DMS79 treated with DMSO at 0.1 percent for 48 hours (cell line): Measurements from ENCODE around the gene ZNF90.
"Not testable (repeated sequence)": the region's sequence is repeated elsewhere in the genome, so short reads cannot be mapped to it uniquely, and the experiment has no call there.

Experiments used
- DNase-seq: peaks from one replicate; lab custom pipeline; 2025; lab: John Stamatoyannopoulos, UW

ZNF90 gene

DNA sequence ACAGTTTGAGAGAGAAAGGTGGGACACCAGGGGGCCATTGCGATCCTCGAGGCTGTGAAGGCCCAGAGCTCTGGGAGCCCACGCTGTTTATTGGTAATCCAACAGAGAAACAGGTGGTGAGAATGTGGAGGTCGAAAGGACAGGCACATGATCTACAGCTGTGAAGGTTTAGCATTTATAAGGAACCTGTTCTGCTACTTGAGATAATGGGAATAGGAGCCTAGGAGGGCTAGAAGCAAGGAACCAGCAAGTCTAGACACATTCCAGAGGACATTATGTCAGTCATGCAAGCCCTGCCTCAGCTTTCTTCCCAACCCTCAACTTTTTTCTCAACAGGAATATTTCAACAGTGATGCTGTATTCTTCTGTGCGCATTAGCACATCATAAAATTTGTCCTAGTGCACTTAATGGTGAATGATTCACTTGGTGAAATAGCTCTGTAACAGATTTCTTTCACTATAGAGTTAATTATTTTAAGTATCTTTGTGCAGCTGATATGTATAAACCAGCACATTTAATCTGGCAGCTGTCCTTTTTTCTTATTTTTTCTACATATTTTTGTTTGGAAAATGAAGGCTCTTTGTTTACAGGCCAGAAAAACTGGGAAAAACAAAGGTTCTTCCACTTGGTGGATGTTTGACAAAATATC lies 25.4 kb downstream of the ZNF90 start:
- no peak for DNase-seq

- no peak for DNase-seq
These were observed 29.5 kb downstream of the ZNF90 start for GRCh38 chr19:20107301-20107700.

DNA sequence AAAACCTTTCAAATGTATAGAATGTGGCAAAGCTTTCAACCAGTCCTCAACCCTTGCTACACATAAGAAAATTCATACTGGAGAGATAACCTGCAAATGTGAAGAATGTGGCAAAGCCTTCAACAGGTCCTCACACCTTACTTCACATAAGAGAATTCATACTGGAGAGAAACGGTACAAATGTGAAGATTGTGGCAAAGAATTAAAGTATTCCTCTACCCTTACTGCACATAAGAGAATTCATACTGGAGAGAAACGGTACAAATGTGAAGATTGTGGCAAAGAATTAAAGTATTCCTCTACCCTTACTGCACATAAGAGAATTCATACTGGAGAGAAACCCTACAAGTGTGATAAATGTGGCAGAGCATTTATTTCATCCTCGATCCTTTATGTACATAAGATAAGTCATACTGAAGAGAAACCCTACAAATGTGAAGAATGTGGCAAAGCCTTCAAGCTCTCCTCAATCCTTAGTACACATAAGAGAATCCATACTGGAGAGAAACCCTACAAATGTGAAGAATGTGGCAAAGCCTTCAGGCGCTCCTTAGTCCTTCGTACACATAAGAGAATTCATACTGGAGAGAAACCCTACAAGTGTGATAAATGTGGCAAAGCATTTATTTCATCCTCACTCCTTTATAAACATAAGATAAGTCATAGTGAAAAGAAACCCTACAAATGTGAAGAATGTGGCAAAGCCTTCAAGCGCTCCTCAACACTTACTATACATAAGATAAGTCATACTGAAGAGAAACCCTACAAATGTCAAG lies 40.5 kb downstream of the ZNF90 start:
- not testable (repeated sequence) for DNase-seq

DNA sequence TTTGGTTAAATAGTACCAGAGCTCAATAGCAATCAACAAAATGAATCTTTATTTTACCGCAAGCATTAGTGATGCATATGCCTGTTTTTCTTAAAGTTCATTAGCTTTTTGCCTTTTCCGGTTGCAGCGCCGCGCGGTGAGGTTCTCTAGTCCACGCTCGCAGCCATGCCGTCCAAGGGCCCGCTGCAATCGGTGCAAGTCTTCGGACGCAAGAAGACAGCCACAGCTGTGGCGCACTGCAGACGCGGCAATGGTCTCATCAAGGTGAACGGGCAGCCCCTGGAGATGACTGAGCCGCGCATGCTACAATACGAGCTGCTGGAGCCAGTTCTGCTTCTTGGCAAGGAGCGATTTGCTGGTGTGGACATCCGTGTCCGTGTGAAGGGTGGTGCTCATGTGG lies 47.1 kb downstream of the ZNF90 start:
- DNase-seq: no peak

DNA sequence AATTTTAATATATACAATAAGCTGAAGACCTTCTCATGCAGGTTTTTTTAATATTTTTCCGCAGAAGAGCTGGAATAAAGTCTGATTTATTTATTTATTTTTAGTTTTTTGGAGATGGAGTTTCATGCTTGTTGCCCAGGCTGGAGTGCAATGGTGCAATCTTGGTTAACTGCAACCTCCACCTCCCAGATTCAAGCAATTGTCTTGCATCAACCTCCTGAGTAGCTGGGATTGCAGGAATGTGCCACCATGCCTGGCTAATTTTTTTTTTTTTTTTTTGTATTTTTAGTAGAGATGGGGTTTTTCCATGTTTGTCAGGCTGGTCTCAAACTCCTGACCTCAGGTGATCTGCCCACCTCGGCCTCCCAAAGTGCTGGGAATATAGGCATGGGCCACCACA lies 55.1 kb downstream of the ZNF90 start:
- not testable (repeated sequence) for DNase-seq

- not testable (repeated sequence) for DNase-seq
These were observed 59.9 kb downstream of the ZNF90 start for GRCh38 chr19:20137714-20138113.

GRCh38 chr19:20151617-20152145 lies 73.9 kb downstream of the ZNF90 start:
- no peak for DNase-seq

GRCh38 chr19:20152506-20152905 lies 74.7 kb downstream of the ZNF90 start:
- DNase-seq: not testable (repeated sequence)

GRCh38 chr19:20153281-20153680 lies 75.5 kb downstream of the ZNF90 start:
- no peak for DNase-seq

DNA sequence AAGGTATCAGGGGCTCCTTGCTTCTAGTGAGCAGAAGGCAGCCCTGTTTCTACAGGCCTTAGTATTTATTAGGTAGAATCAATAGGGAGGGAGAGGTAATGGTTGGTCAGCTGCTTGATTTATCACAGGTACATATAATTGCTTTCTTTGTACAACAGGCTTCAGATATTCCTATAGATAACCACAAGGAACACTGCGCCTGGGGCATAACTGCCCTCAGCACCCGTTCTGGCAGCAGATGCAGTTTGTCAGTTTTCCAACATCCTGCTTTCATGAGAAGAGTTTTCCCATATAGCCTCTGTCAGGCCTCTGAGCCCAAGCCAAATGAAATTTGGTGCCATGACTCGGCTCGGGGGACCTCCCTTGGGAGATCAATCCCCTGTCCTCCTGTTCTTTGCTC lies 76.8 kb downstream of the ZNF90 start:
- no peak for DNase-seq

DNA sequence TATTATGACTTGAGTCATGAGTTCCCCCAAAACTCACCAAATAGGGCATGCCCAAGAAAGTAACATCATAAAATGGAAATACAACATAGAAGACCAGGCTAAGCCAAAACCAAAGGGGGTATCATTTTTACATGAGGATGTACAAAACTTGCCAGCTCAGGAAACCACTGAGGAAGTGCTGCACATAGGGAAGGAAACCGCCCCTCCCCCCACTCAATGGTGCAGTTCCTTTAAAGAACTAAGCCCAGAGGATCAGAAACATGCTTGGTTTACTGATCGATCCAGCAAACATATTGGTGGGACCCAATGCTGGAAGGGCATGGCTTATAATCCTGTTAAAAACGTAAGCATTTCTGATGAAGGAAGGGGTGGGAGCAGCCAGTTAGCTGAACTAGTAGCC lies 85.0 kb downstream of the ZNF90 start:
- DNase-seq: no peak

GRCh38 chr19:20164456-20164855 lies 86.7 kb downstream of the ZNF90 start:
- no peak for DNase-seq

DNA sequence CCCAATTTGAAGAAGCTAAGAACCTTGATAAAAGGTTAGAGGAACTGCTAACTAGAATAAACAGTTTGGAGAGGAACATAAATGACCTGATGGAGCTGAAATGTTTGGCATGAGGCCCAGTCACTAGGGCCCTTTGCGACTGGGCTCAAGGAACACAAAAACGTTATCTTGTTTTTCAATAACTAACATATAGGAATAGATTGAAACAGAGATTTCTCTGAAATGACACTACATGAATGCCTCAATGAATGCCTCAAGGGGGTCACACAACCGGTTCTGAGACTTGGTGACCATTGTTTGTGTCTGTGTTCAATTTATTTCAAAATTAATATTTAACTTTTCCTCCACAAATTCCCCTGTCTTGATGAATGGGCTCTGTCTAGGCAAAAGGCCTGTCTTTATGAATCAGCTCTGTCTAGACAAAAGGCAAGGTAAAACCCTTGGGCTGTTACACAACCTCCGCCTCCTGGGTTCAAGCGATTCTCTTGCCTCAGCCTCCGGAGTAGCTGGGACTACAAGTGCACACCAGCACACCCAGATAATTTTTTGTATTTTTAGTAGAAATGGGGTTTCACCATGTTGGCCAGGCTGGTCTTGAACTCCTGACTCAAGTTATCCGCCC lies 88.3 kb downstream of the ZNF90 start:
- peak; percentile 54 for DNase-seq

DNA sequence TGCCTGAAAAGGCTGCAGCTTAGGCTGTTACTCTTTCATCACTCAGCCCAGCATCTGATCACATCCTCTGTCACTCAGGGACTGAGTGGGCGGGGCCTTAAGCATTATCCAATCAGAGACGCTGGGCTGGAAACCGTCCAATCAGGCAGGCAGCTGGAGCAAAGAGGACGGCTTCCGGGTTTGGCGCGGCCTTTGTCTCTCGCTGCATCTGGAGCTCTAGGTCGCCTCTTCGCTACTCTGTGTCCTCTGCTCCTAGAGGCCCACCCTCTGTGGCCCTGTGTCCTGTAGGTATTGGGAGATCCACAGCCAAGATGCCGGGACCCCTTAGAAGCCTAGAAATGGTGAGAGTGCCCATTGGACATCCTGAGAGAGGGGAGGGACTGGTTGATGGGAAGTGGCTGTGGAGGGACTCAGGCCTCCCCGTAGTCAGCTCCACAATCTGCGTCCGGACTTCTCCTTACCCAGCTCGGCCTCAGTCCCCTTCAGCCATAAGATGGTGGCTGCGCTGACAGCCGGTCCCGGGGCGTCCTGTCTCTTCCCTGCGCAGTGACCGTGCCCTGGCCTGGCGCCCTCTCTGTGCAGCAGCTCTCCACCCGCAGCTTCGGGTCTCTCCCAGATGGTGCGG lies 89.3 kb downstream of the ZNF90 start, which contains the start of gene ZNF486:
ZNF486 (plus strand) TSS at position 195 of the 625 bp plus-strand sequence; CDS start at position 312, 117 bp downstream.
- DNase-seq: no peak

DNA sequence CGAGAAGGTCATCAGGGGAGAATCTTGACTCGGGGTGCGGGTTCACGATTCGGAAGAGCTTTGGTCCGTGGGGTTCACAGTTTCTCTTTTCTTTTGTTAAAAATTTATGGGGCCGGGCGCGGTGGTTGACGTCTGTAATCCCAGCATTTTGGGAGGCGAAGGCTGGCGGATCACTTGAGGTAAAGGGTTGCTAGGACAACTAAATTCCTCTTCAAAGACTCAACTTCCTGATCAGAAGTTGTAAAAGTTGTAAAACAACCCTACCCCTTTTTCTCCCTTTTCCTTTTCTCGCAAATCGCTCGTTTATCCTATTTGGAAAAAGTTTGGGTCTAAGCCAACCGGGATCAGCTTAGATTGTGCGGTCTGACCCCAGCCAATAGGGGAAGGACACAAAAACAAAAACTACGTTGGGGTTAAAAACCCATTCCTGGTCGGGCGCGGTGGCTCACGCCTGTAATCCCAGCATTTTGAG lies 89.9 kb downstream of the ZNF90 start:
- no peak for DNase-seq
